Mucosa of gallbladder (tissue), 1 donor: ENCODE data around the gene ELOA. TPM values are rescaled to one million over a fixed set of nuclear protein-coding genes. Genes with fewer than 3 reads are reported as not detected.
"Not testable (repeated sequence)": the region's sequence is repeated elsewhere in the genome, so short reads cannot be mapped to it uniquely, and the experiment has no call there.

Source experiments
- DNase-seq: peaks from one replicate; pipeline ENCODE4 v3.0.0-alpha.2; 2020; ENCODE audit warnings: low spot score
- total RNA-seq: library from RNA; stranded (reverse); gene quantifications from one replicate; pipeline ENCODE4 v1.2.1, GENCODE V29; 2021
- donor health status: DM: no; HTN: no; CAD: no.

ELOA gene
- total RNA-seq = 35.0 TPM

- DNase-seq = peak; percentile 68
Observed at GRCh38 chr1:23743287-23744152, at the start of gene ELOA. Gene ELOA, plus strand, starts transcription at chr1:23743471. Its CDS starts 33 bp downstream, at chr1:23743504.

DNA sequence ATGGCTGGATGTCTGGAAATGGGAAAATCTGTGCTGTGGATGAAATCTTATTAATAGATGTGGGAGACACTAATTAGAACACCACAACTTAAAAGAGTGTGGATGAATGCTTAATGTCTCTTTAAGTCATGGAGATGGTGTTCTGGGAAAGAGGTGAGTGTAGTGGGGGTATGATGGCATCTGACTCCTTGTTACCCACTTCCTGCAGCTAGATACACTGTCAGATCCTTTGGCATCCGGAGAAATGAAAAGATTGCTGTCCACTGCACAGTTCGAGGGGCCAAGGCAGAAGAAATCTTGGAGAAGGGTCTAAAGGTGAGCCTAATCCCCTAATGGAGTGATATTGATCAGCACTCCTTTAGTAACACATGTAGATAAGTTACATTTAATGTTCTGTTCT is 49.7 kb upstream of the ELOA start:
- no peak for DNase-seq

DNA sequence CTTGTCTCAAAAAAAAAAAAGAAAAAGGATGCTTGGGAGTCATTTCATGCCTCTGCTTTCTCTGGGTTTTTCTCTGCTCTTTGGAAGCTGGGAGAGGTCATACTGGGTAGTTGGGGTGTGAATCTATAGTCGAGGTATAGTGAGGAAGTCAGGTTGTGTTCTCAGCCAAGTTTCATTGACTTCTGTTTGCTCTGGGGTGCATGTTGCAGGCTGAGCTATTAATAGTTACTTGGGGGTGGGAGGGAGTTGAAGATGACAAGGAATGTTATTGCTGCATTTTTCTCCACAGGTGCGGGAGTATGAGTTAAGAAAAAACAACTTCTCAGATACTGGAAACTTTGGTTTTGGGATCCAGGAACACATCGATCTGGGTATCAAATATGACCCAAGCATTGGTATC is 48.9 kb upstream of the ELOA start:
- no peak for DNase-seq

DNA sequence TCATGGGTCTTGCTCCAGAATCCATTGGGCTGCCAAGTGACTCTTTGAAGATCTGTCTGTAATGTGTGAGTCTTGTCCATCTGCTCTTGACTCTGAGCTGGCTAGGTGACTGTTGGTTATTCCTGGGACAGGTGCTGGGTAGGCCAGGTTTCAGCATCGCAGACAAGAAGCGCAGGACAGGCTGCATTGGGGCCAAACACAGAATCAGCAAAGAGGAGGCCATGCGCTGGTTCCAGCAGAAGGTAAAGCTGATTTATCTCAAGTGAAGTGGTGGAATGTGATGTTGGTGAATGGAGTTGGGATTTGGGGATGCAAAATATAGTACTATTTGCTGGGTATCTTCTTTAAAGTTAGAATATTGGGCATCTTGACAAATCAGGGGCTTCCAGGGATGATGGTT is 47.6 kb upstream of the ELOA start:
- DNase-seq = no peak

- DNase-seq = no peak
Observed at GRCh38 chr1:23696335-23696989, 46.8 kb upstream of the ELOA start.

DNA sequence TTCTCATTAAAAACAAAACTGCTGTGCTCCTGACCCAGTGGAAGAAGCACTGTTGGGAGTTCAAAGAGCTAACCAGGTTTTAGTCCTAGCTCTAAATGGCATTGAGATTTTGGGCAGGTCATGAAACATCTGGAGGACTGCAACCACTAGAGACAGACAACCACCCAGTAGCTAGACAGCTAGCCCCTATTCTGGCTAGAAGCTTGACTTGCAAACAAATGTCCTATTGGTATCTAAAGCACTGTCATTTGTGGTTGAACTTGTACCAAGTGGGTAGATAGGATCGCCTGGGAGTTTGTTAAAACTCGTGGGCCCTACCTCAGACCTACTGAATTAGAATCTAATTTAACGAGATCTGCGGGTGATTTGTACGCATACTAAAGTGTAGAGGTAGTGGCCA is 44.8 kb upstream of the ELOA start:
- DNase-seq = no peak

DNA sequence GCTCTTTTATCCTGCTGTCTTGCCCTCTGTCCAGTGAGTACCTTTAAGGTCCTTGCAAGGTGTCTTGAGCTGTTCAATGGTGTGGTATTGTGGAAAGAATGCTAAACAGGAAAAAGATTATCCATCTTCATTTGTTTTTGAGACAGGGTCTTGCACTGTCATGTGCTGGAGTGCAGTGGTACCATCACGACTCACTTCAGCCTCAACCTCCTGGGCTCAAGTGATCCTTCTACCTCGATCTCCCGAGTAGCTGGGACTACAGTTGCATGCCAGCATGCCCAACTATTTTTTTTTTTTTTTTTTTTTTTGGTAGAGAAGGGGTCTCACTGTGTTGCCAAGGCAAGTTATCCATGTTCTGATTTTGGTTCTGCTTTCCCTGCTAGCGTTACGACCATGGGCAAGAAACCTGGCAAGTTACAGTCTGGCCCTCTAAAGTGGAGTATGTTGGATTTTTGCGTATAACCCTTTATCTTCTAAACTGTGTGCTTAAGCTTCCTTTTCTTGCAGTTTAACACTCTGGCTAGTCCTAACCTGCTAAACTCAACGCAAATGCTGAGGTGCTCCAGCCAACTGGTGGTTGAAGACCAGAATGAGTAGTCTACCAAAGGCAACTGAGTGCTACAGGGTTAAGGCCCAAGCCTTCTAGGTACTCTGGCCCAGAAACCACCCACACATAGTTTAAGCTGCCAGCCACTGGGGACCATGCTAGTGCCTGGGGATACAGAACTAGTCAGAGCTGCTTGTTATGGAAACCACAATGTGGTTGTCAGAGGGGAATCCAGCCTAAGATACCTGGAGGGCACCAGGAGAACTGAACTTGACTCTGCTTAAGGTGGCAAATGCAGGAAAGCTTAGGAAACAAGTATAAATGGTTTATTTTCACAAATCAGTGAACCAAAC is 43.7 kb upstream of the ELOA start:
- DNase-seq = no peak

DNA sequence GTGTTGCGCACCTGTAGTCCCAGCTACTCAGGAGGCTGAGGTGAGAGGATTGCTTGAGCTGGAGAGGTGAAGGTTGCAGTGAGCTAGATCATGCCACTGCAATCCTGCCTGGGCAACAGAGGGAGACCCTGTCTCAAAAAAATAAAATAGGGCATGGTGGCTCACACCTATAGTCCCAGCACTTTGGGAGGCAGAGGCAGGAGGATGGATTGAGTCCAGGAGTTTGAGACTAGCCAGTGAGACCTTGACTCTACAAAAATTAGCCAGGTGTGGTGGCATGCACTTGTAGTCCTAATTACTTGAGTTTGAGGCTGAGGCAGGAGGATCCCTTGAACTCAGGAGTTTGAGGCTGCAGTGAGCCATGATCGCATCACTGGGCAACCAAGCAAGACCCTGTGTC is 42.0 kb upstream of the ELOA start:
- DNase-seq = no peak

DNA sequence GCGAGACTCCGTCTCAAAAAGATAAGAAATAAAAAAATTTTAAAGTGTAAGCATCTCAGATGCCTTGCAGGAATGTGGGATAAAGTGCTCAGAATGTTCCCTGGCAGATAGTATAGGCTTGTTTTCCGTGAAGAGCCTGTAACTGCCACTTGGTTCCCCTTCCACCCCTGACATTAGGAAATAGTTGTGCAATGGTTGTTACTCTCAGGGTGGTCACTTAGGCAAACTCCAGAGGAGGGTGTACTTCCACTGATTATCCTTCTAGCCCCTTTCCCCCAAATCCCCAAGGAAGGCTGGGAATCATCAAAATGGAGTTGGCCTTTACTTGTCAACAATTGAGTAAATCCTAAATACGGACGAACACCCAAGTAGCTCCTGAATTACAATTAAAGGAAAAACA is 41.3 kb upstream of the ELOA start:
- no peak for DNase-seq

DNA sequence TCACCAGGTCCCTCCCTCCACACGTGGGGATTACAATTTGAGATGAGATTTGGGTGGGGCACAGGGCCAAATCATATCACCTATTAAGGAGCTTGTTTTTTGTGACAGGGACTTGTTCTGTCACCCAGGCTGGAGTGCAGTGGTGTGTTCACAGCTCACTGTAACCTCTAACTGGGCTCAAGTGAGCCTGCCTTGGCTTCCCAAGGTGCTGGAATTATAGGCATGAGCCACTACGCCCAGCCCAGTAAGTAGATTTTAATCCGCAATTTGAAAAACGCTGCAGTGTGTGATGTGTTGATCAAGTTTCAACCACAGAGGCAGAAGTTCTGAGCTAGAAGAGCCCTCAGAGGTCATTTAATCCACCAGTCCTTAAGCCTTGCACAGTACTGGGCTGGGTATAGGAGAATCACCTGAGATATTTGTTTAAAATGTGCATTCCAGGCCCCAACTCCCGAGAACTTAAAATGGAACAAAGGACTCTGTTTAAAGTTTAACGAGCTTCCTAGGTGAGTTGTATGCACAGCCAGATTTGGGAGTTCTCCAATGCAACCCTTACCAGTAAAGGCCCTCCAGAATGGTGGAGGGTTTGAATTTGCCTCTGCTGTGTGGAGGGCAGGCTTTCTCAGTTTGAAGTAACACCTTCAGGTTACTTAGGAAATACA is 38.3 kb upstream of the ELOA start:
- no peak for DNase-seq

GRCh38 chr1:23709229-23709628 is 34.0 kb upstream of the ELOA start:
- no peak for DNase-seq

GRCh38 chr1:23718482-23718881 is 24.8 kb upstream of the ELOA start:
- DNase-seq = no peak

DNA sequence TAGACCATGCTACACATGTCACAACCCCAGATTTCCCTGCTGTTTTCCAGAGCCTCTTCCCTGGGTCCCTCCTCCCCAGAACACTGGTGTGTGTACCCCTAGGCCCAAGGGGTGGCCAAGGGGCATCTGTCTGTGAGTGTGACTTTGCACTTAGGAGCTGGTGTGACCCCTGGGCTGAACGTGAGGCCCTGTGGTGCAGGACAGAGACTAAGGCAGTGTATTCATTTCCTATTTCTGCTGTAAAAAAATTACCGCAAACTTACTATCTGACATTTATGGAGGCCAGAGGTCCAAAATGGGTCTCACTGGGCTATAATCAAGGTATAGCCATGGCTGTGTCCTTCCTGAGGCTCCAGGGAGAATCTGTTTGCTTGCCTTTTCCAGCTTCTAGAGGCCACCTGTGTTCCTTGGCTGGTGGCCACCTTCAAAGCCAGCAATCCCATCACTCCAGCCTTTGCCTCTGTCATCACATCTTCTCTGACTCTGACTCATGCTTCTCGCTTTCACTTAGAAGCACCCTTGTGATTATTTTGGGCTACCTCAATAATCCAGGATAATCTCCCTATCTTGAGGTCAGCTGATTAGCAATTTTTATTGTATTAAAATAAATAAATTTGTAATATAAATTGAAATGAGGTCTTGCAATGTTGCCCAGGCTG is 24.0 kb upstream of the ELOA start:
- no peak for DNase-seq

GRCh38 chr1:23720256-23720995 is 22.8 kb upstream of the ELOA start:
- DNase-seq = no peak

- DNase-seq = no peak
Observed at GRCh38 chr1:23722652-23723051, 20.6 kb upstream of the ELOA start.

- no peak for DNase-seq
Observed at GRCh38 chr1:23726686-23727085, 16.6 kb upstream of the ELOA start.

DNA sequence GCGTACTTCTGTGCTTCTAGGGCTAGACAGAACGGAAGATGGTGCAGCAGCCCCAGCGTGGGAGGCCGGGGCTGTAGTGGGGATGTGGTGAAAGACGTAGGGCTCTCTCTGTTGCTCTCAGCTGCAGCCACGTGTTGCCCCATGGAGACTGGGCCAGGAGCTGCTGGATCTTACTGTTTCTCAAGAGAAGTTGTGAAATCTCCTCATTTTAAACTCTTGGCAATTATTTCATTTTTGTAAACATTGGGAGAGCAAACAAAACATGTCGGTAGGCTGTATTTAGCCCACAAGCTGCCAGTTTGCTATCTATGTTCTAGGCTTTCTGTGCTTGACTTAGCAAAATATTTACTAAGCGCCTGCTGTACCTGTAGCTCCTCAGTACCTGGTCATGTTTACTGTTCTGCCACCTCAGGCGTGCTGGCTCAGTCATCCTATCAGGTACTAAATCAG is 15.9 kb upstream of the ELOA start:
- peak; percentile 76 for DNase-seq

DNA sequence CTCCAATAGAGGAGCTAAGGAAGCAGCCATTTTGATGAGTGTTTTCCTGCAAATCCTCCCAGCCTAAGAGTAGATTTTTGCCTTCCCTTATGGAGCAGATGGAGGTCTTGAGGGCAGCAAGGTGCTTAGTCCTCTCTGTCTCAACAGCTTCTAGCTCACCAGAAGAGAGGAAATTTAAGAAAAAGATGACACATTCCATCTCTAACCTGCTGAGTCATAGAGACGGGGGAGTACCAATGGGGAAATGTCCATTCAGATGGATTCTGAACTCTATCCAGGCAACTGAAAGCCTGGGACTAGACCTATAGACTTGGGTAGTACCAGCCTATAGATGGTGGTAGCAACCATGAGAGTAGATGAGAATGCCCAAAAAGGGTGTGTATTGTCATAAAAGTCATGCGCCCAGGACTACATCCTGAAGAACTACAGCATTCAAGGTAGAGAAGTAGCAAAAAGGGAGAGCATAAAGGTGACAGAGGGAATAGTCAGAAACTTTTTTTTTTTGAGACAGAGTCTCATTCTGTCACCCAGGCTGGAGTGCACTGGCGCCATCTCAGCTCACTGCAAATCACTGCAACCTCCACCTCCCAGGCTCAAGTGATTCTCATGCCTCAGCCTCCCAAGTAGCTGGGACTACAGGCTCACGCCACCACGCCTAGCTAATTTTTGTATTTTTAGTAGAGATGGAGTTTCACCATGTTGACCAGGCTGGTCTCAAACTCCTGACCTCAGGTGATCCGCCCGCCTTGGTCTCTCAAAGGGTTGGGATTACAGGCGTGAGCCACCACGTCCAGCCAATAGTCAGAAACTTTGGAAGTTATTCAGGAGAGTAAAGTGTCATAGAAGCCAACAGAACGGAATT is 10.7 kb upstream of the ELOA start:
- DNase-seq = no peak

DNA sequence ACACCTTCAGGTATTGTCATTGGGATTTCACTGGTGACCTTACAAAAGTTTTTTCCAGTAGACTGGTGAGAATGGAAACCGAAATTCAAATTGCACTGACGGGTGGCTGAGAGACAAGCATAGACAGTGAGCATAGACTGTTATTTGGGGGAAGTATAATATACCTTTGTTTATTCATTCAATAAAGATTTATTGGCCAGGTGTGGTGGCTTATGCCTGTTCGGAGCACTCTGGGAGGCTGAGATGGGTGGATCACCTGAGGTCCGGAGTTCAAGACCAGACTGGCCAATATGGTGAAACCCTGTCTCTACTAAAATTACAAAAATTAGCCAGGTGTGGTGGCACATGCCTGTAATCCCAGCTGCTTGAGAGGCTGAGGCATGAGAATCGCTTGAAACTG is 10.0 kb upstream of the ELOA start:
- not testable (repeated sequence) for DNase-seq
